KOPT-K1 (cell line): ENCODE measurements around the gene HENMT1.

ENCODE experiments used
- H3K27ac ChIP-seq: fragments of 200-600 bp; sonication (generic); 2 replicates; pipeline ENCODE4 v1.5.1; 2016; ENCODE audit warnings: antibody characterized with exemption, mild to moderate bottlenecking, low read depth, low read length; ENCODE audit not compliant: poor library complexity, severe bottlenecking
- H3K36me3 ChIP-seq: fragments of 200-600 bp; sonication (generic); 2 replicates; pipeline ENCODE4 v1.5.1; 2017; ENCODE audit warnings: antibody characterized with exemption, mild to moderate bottlenecking, low read length, moderate library complexity; ENCODE audit not compliant: insufficient read depth
- H3K9me3 ChIP-seq: fragments of 200-600 bp; sonication (generic); 2 replicates; pipeline ENCODE4 v1.5.1; 2017; ENCODE audit warnings: antibody characterized with exemption, low read length, mild to moderate bottlenecking; ENCODE audit not compliant: insufficient read depth, poor library complexity, severe bottlenecking

The HENMT1 gene

GRCh38 chr1:108617008-108617723, 43.7 kb downstream of the HENMT1 start:
- Histone ChIP-seq H3K27ac (no peak overlapping the region), H3K9me3 (no peaks in the 10 kb centered on the region), H3K36me3 (peaks cover 11% of the 10 kb centered on the region; the same call in 1 of the 2 replicates)

GRCh38 chr1:108615544-108615943, 45.3 kb downstream of the HENMT1 start:
- Histone ChIP-seq H3K36me3 (peaks cover 12% of the 10 kb centered on the region; the same call in 1 of the 2 replicates), H3K9me3 (no peaks in the 10 kb centered on the region), H3K27ac (no peak overlapping the region)

- Histone ChIP-seq H3K27ac (no peak overlapping the region), H3K36me3 (peaks cover 12% of the 10 kb centered on the region; the same call in 1 of the 2 replicates)
Measured at GRCh38 chr1:108612496-108612895, 48.4 kb downstream of the HENMT1 start.

GRCh38 chr1:108611984-108612383, 48.9 kb downstream of the HENMT1 start:
- Histone ChIP-seq H3K36me3 (peaks cover 12% of the 10 kb centered on the region; the same call in 1 of the 2 replicates), H3K27ac (no peak overlapping the region), H3K9me3 (no peaks in the 10 kb centered on the region)

More at GRCh38 chr1:108612496-108612895, 48.4 kb downstream of the HENMT1 start:
- no peaks in the 10 kb centered on the region for H3K9me3 ChIP-seq

GRCh38 chr1:108610073-108610472, 50.8 kb downstream of the HENMT1 start:
- Histone ChIP-seq H3K9me3 (no peaks in the 10 kb centered on the region), H3K27ac (no peak overlapping the region), H3K36me3 (peaks cover 12% of the 10 kb centered on the region; the same call in 1 of the 2 replicates)

GRCh38 chr1:108609483-108610049, 51.3 kb downstream of the HENMT1 start:
- peaks cover 12% of the 10 kb centered on the region; the same call in 1 of the 2 replicates for H3K36me3 ChIP-seq
- no peaks in the 10 kb centered on the region for H3K9me3 ChIP-seq
- no peak overlapping the region for H3K27ac ChIP-seq

GRCh38 chr1:108606478-108606877, 54.4 kb downstream of the HENMT1 start:
- Histone ChIP-seq H3K9me3 (no peaks in the 10 kb centered on the region), H3K27ac (no peak overlapping the region), H3K36me3 (peaks cover 18% of the 10 kb centered on the region; the same call in 1 of the 2 replicates)

- H3K36me3 ChIP-seq = peaks cover 18% of the 10 kb centered on the region; the same call in 1 of the 2 replicates
- H3K9me3 ChIP-seq = no peaks in the 10 kb centered on the region
- no peak overlapping the region for H3K27ac ChIP-seq
Measured at GRCh38 chr1:108605633-108606032, 55.3 kb downstream of the HENMT1 start.

- Histone ChIP-seq H3K9me3 (no peaks in the 10 kb centered on the region), H3K36me3 (peaks cover 18% of the 10 kb centered on the region; the same call in 1 of the 2 replicates), H3K27ac (no peak overlapping the region)
Measured at GRCh38 chr1:108601708-108602410, 59.0 kb downstream of the HENMT1 start.

- H3K36me3 ChIP-seq = peaks cover 18% of the 10 kb centered on the region; the same call in 1 of the 2 replicates
- no peak overlapping the region for H3K27ac ChIP-seq
- H3K9me3 ChIP-seq = no peaks in the 10 kb centered on the region
Measured at GRCh38 chr1:108600504-108600903, 60.4 kb downstream of the HENMT1 start.

- H3K36me3 ChIP-seq = peaks cover 15% of the 10 kb centered on the region; the same call in 1 of the 2 replicates
- no peak overlapping the region for H3K27ac ChIP-seq
- H3K9me3 ChIP-seq = no peaks in the 10 kb centered on the region
Measured at GRCh38 chr1:108598340-108598739, 62.6 kb downstream of the HENMT1 start.
